BLaER1 (cell line): ENCODE results near the gene TRIM67.

Source experiments
- H3K27ac ChIP-seq: shearing (Covaris generic); formaldehyde crosslinking; 2 replicates; pipeline ENCODE4 v1.8.1; 2022
- H3K27me3 ChIP-seq: shearing (Covaris generic); formaldehyde crosslinking; 2 replicates; pipeline ENCODE4 v1.8.1; 2022
- H3K36me3 ChIP-seq: shearing (Covaris generic); formaldehyde crosslinking; 2 replicates; pipeline ENCODE4 v1.8.1; 2022
- H3K4me1 ChIP-seq: shearing (Covaris generic); formaldehyde crosslinking; 2 replicates; pipeline ENCODE4 v1.8.1; 2022
- H3K4me2 ChIP-seq: shearing (Covaris generic); formaldehyde crosslinking; 2 replicates; pipeline ENCODE4 v1.8.1; 2022
- H3K4me3 ChIP-seq: shearing (Covaris generic); formaldehyde crosslinking; 2 replicates; pipeline ENCODE4 v1.8.1; 2022
- H3K9ac ChIP-seq: shearing (Covaris generic); formaldehyde crosslinking; 2 replicates; pipeline ENCODE4 v1.8.1; 2022
- H3K9me3 ChIP-seq: shearing (Covaris generic); formaldehyde crosslinking; 2 replicates; pipeline ENCODE4 v1.8.1; 2022
- H4K20me1 ChIP-seq: shearing (Covaris generic); formaldehyde crosslinking; 2 replicates; pipeline ENCODE4 v1.8.1; 2022
- Cebpa-rat ChIP-seq: shearing (Covaris generic); IDR thresholded peaks from 2 replicates; pipeline ENCODE4 v1.8.1; 2022

TRIM67 gene

GRCh38 chr1:231159202-231159962, 2.5 kb upstream of the TRIM67 start:
- Histone ChIP-seq H3K4me3 (no peak overlapping the region), H3K27me3 (peaks cover 30% of the 10 kb centered on the region), H3K9ac (no peak overlapping the region), H3K36me3 (no peaks in the 10 kb centered on the region), H3K4me1 (peaks cover 9% of the 10 kb centered on the region), H4K20me1 (no peaks in the 10 kb centered on the region), H3K9me3 (peaks cover 56% of the 10 kb centered on the region), H3K4me2 (no peak overlapping the region), H3K27ac (no peak overlapping the region)
- TF ChIP-seq Cebpa-rat, result no peak

GRCh38 chr1:231159963-231160761, 1.7 kb upstream of the TRIM67 start:
- Histone ChIP-seq H4K20me1 (no peaks in the 10 kb centered on the region), H3K4me2 (no peak overlapping the region), H3K27ac (no peak overlapping the region), H3K4me3 (no peak overlapping the region), H3K27me3 (peaks cover 30% of the 10 kb centered on the region), H3K9me3 (peaks cover 49% of the 10 kb centered on the region), H3K4me1 (peaks cover 5% of the 10 kb centered on the region), H3K9ac (no peak overlapping the region), H3K36me3 (no peaks in the 10 kb centered on the region)
- no peak for TF ChIP-seq Cebpa-rat

GRCh38 chr1:231160895-231161666, 777 bp upstream of the TRIM67 start:
- Histone ChIP-seq H3K27me3 (peaks cover 30% of the 10 kb centered on the region), H3K4me2 (no peak overlapping the region), H3K9ac (no peak overlapping the region), H3K9me3 (peaks cover 43% of the 10 kb centered on the region), H3K36me3 (no peaks in the 10 kb centered on the region), H3K4me3 (no peak overlapping the region), H4K20me1 (no peaks in the 10 kb centered on the region), H3K27ac (no peak overlapping the region), H3K4me1 (no peaks in the 10 kb centered on the region)
- no peak for TF ChIP-seq Cebpa-rat

GRCh38 chr1:231162297-231162969, 575 bp downstream of the TRIM67 start:
- no peak overlapping the region for H3K4me3 ChIP-seq
- no peaks in the 10 kb centered on the region for H3K4me1 ChIP-seq
- H3K27me3 ChIP-seq, result peaks cover 30% of the 10 kb centered on the region
- H3K36me3 ChIP-seq, result no peaks in the 10 kb centered on the region
- peaks cover 38% of the 10 kb centered on the region for H3K9me3 ChIP-seq
- H3K4me2 ChIP-seq, result no peak overlapping the region
- no peak overlapping the region for H3K9ac ChIP-seq
- TF ChIP-seq Cebpa-rat, result no peak
- H3K27ac ChIP-seq, result no peak overlapping the region
- no peaks in the 10 kb centered on the region for H4K20me1 ChIP-seq

GRCh38 chr1:231162970-231163829, 1.3 kb downstream of the TRIM67 start:
- Histone ChIP-seq H3K4me1 (no peaks in the 10 kb centered on the region), H3K4me2 (no peak overlapping the region), H3K9ac (no peak overlapping the region), H3K27me3 (peaks cover 30% of the 10 kb centered on the region), H3K27ac (no peak overlapping the region), H3K36me3 (no peaks in the 10 kb centered on the region), H4K20me1 (no peaks in the 10 kb centered on the region), H3K4me3 (no peak overlapping the region), H3K9me3 (peaks cover 38% of the 10 kb centered on the region)
- no peak for TF ChIP-seq Cebpa-rat

GRCh38 chr1:231163830-231164427, 2.1 kb downstream of the TRIM67 start:
- H3K27me3 ChIP-seq, result peaks cover 30% of the 10 kb centered on the region
- no peaks in the 10 kb centered on the region for H3K4me1 ChIP-seq
- no peaks in the 10 kb centered on the region for H3K36me3 ChIP-seq
- peaks cover 38% of the 10 kb centered on the region for H3K9me3 ChIP-seq
- no peak overlapping the region for H3K9ac ChIP-seq
- H3K27ac ChIP-seq, result no peak overlapping the region
- no peak overlapping the region for H3K4me2 ChIP-seq
- TF ChIP-seq Cebpa-rat, result no peak
- no peak overlapping the region for H3K4me3 ChIP-seq
- no peaks in the 10 kb centered on the region for H4K20me1 ChIP-seq

GRCh38 chr1:231165371-231165770, 3.5 kb downstream of the TRIM67 start:
- Histone ChIP-seq H3K4me2 (no peak overlapping the region), H3K27me3 (peaks cover 24% of the 10 kb centered on the region), H3K36me3 (no peaks in the 10 kb centered on the region), H3K4me3 (no peak overlapping the region), H3K4me1 (no peaks in the 10 kb centered on the region), H3K9me3 (peaks cover 38% of the 10 kb centered on the region), H4K20me1 (no peaks in the 10 kb centered on the region), H3K9ac (no peak overlapping the region), H3K27ac (no peak overlapping the region)
- no peak for TF ChIP-seq Cebpa-rat

GRCh38 chr1:231166398-231166797, 4.5 kb downstream of the TRIM67 start:
- no peak for TF ChIP-seq Cebpa-rat

More at GRCh38 chr1:231166398-231166797, 4.5 kb downstream of the TRIM67 start:
- Histone ChIP-seq H3K9ac (no peak overlapping the region), H3K4me3 (no peak overlapping the region), H3K36me3 (no peaks in the 10 kb centered on the region), H3K4me2 (no peak overlapping the region), H3K27me3 (peaks cover 14% of the 10 kb centered on the region), H3K4me1 (no peaks in the 10 kb centered on the region), H4K20me1 (no peaks in the 10 kb centered on the region), H3K27ac (no peak overlapping the region), H3K9me3 (peaks cover 28% of the 10 kb centered on the region)
